A673 (cell line): ENCODE data around the gene SPDEF. TPM values are rescaled to one million over a fixed set of nuclear protein-coding genes. Genes with fewer than 3 reads are reported as not detected.

Experiments used
- BruUV-seq: library from RNA; stranded (reverse); fragments of 400-500 nt; replicated peaks from 2 replicates; lab custom pipeline; 2021; lab: Mats Ljungman, UMichigan
- CTCF ChIA-PET: fragments of 300-600 bp; sonication (Branson Sonifier 250); formaldehyde crosslinking; loops from one replicate; lab custom pipeline; 2022; ENCODE audit warnings: antibody characterized with exemption; lab: Charles Lee
- POLR2A ChIA-PET: fragments of 300-600 bp; sonication (Branson Sonifier 250); formaldehyde crosslinking; loops from one replicate; lab custom pipeline; 2022; ENCODE audit warnings: antibody characterized with exemption; ENCODE audit not compliant: low non-redundant PET; lab: Charles Lee
- DNase-seq: peaks from one replicate; pipeline ENCODE4 v3.0.0-alpha.2; 2015; ENCODE audit warnings: low spot score
- H3K27ac ChIP-seq: fragments of 200-600 bp; sonication (generic); 2 replicates; pipeline ENCODE4 v1.5.1; 2016; ENCODE audit warnings: mixed run types, low read depth, mild to moderate bottlenecking, mixed read lengths, antibody characterized with exemption, low read length; ENCODE audit not compliant: poor library complexity, severe bottlenecking
- H3K27me3 ChIP-seq: fragments of 200-600 bp; sonication (generic); replicated peaks from 2 replicates; pipeline ENCODE4 v1.6.1; 2017; ENCODE audit warnings: mixed run types, low read depth, mild to moderate bottlenecking, mixed read lengths, antibody characterized with exemption, low read length; ENCODE audit not compliant: insufficient read depth, poor library complexity
- H3K36me3 ChIP-seq: fragments of 200-600 bp; sonication (generic); 2 replicates; pipeline ENCODE4 v1.6.1; 2016; ENCODE audit warnings: mixed run types, mild to moderate bottlenecking, mixed read lengths, antibody characterized with exemption, low read length; ENCODE audit not compliant: insufficient read depth, poor library complexity, severe bottlenecking
- H3K4me1 ChIP-seq: fragments of 200-600 bp; sonication (generic); 2 replicates; pipeline ENCODE4 v1.6.1; 2017; ENCODE audit warnings: mixed run types, mild to moderate bottlenecking, mixed read lengths, antibody characterized with exemption, low read length; ENCODE audit not compliant: insufficient read depth, poor library complexity, severe bottlenecking
- H3K4me3 ChIP-seq: fragments of 200-600 bp; sonication (generic); 2 replicates; pipeline ENCODE4 v1.5.1; 2016; ENCODE audit warnings: low read depth, mixed run types, mild to moderate bottlenecking, mixed read lengths, low read length; ENCODE audit not compliant: poor library complexity, severe bottlenecking
- H3K9me3 ChIP-seq: fragments of 200-600 bp; sonication (generic); 2 replicates; pipeline ENCODE4 v1.6.1; 2016; ENCODE audit warnings: mixed run types, low read depth, mild to moderate bottlenecking, mixed read lengths, antibody characterized with exemption, low read length; ENCODE audit not compliant: poor library complexity, severe bottlenecking
- CTCF ChIP-seq: fragments of 300-800, 200-600 bp; sonication (generic); conservative IDR thresholded peaks from 2 replicates; pipeline ENCODE4 v1.5.1; 2017; ENCODE audit warnings: low read depth, mild to moderate bottlenecking, antibody characterized with exemption, low read length, moderate library complexity, mixed read lengths
- EZH2 ChIP-seq: fragments of 200-600 bp; sonication (generic); IDR thresholded peaks from 2 replicates; pipeline ENCODE4 v1.6.1; 2017; ENCODE audit warnings: borderline replicate concordance, low read depth, mild to moderate bottlenecking, mixed read lengths, antibody characterized with exemption, low read length; ENCODE audit not compliant: poor library complexity, severe bottlenecking
- intact Hi-C: fragments of 100-400 bp; cut with micrococcal nuclease; formaldehyde crosslinking; loops from one replicate; pipeline ENCODE4 v1.10.0; 2022; ENCODE audit not compliant: unreplicated experiment
- total RNA-seq: library from RNA; stranded (reverse); gene quantifications from 2 replicates; pipeline ENCODE4 v1.2.3, GENCODE V29; 2021

Gene SPDEF
- total RNA-seq, 1 experiment from 2014 or later: not detected

DNA sequence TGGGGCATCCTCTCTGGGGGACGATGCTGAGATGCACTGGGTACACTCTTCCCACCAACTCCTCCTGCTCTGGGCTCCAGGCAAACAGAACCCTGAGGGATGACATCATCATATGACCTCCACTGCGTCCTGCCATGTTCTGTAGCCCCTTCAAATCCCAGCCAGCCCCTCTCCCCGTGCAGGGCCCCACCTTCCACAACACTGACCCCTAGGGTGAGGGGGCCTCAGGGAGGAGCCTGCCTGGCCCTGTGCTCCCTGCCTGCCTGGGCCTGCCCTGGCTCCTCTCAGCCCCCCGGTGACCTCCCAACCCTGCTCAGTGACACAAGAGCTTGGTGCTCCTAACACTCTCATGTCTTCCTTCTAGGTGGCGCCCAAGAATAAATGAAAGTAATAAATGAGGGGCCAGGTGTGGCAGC lies 9.6 kb upstream of the SPDEF start:
- TF ChIP-seq CTCF: no peak
- no peak for DNase-seq
- H3K27me3 ChIP-seq: no peaks in the 10 kb centered on the region
- no peaks in the 10 kb centered on the region for H3K36me3 ChIP-seq
- POLR2A ChIA-PET: no interaction called here
- H3K4me1 ChIP-seq: no peaks in the 10 kb centered on the region
- H3K4me3 ChIP-seq: no peak overlapping the region
- CTCF ChIA-PET: no interaction called here
- no peak overlapping the region for H3K27ac ChIP-seq
- no peaks in the 10 kb centered on the region for H3K9me3 ChIP-seq
- no TSS peak for BruUV-seq
- intact Hi-C loops: no loop called here

DNA sequence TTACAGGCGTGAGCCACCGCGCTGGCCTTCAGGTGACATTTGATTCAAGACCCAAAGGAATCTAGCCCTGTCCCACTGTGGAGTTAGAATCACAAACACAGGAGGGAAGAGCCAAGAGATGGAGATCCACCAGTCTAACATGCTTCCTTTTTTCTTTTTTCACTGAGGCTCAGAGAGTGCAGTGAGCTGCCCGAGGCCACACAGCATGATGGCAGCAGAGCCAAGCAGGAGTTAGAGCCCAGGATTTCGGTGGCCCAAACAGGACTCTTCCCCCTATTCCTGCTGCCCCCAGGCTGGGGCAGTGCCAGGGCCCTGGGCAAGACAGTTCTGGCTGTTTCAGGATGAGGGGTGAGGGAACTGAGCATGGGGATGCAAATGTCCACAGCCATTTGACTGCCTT lies 8.1 kb upstream of the SPDEF start:
- Histone ChIP-seq H3K4me3 (no peak overlapping the region), H3K27me3 (no peaks in the 10 kb centered on the region), H3K36me3 (no peaks in the 10 kb centered on the region), H3K9me3 (no peaks in the 10 kb centered on the region), H3K4me1 (no peaks in the 10 kb centered on the region), H3K27ac (no peak overlapping the region)
- ChIA-PET POLR2A (no interaction called here), CTCF (no interaction called here)
- no peak for DNase-seq
- TF ChIP-seq EZH2 (no peak), CTCF (no peak)
- no TSS peak for BruUV-seq
- intact Hi-C loops: no loop called here

- no TSS peak for BruUV-seq
- H3K27me3 ChIP-seq: no peaks in the 10 kb centered on the region
- no peaks in the 10 kb centered on the region for H3K4me1 ChIP-seq
- no peak overlapping the region for H3K4me3 ChIP-seq
- no peak overlapping the region for H3K27ac ChIP-seq
- no peaks in the 10 kb centered on the region for H3K36me3 ChIP-seq
- CTCF ChIA-PET: no interaction called here
- no peaks in the 10 kb centered on the region for H3K9me3 ChIP-seq
- intact Hi-C loops: no loop called here
- POLR2A ChIA-PET: no interaction called here
- TF ChIP-seq EZH2 (no peak), CTCF (no peak)
- no peak for DNase-seq
Observed at GRCh38 chr6:34563513-34563870, 7.4 kb upstream of the SPDEF start.
